Natural killer cell (primary cell): ENCODE results near the gene RASSF7. TPM values are rescaled to one million over a fixed set of nuclear protein-coding genes. Genes with fewer than 3 reads are reported as not detected.

Source experiments
- ATAC-seq, 3 donors: fragments of 150-1000 bp in 2 of 3; fragments of 200-7000 bp in 1 of 3; cut with Tn5 transposase; 1 replicate in 1 of 3; 2 replicates in 2 of 3; pipeline ENCODE4 v1.10.0; 2021; ENCODE audit warnings: mild to moderate bottlenecking in 2 of 3, moderate library complexity in 2 of 3
- DNase-seq, 2 donors: peaks; one replicate each; pipeline versions ENCODE4 v3.0.0 to v3.0.0-alpha.2; 2013 to 2021; ENCODE audit warnings: mixed read lengths in 1 of 2
- H3K27ac ChIP-seq: one replicate; pipeline ENCODE4 v1.5.1; 2013; ENCODE audit warnings: mild to moderate bottlenecking, low read length
- H3K27me3 ChIP-seq: one replicate; pipeline ENCODE4 v1.6.1; 2013; ENCODE audit warnings: low read length; ENCODE audit not compliant: control insufficient read depth, insufficient read depth
- H3K36me3 ChIP-seq: one replicate; pipeline ENCODE4 v1.6.1; 2013; ENCODE audit warnings: low read length; ENCODE audit not compliant: control insufficient read depth, insufficient read depth
- H3K4me1 ChIP-seq: one replicate; pipeline ENCODE4 v1.6.1; 2013; ENCODE audit warnings: low read length; ENCODE audit not compliant: control insufficient read depth, insufficient read depth
- H3K4me3 ChIP-seq: one replicate; pipeline ENCODE4 v1.5.1; 2013; ENCODE audit warnings: low read length
- H3K9me3 ChIP-seq: one replicate; pipeline ENCODE4 v1.6.1; 2013; ENCODE audit warnings: low read length; ENCODE audit not compliant: control insufficient read depth, insufficient read depth
- H3K27ac Mint-ChIP-seq, 2 donors: one replicate each; pipeline ENCODE4 v1.8.0; 2022; ENCODE audit warnings: mild to moderate bottlenecking in 2 of 2, mixed read lengths in 2 of 2, moderate library complexity in 1 of 2
- H3K27me3 Mint-ChIP-seq, 2 donors: one replicate each; pipeline ENCODE4 v1.8.0; 2022; ENCODE audit warnings: low read depth in 2 of 2, mixed read lengths in 2 of 2
- H3K36me3 Mint-ChIP-seq: one replicate; pipeline ENCODE4 v1.8.0; 2022; ENCODE audit warnings: mixed read lengths
- H3K4me1 Mint-ChIP-seq, 2 donors: one replicate each; pipeline ENCODE4 v1.8.0; 2022; ENCODE audit warnings: mixed read lengths in 2 of 2
- H3K4me3 Mint-ChIP-seq: one replicate; pipeline ENCODE4 v1.8.0; 2022; ENCODE audit warnings: mild to moderate bottlenecking, moderate library complexity, mixed read lengths
- H3K9me3 Mint-ChIP-seq, 2 donors: one replicate each; pipeline ENCODE4 v1.8.0; 2022; ENCODE audit warnings: mixed read lengths in 2 of 2
- WGBS: methylation state at CpG from one replicate; pipeline ENCODE4 v1.1.7; 2013; ENCODE audit warnings: missing lambda C conversion rate; ENCODE audit not compliant: insufficient coverage; 5-methylcytosine and 5-hydroxymethylcytosine counted together
- intact Hi-C: fragments of 100-400 bp; cut with micrococcal nuclease; formaldehyde crosslinking; loops from one replicate; pipeline ENCODE4 v1.14.2; 2022
- total RNA-seq, 4 donors: library from RNA; stranded (reverse); fragments of 120-200 nt in 1 of 4; gene quantifications; one replicate each; pipeline versions ENCODE4 v1.2.3 to v1.2.4, GENCODE V29; 2013 to 2022
- TF ChIP-seq, protein P1 (sequence below): fragments of 200-600 bp; IDR thresholded peaks from one replicate; pipeline ENCODE4 v1.8.0; 2022; ENCODE audit warnings: antibody characterized with exemption

RASSF7 gene
- total RNA-seq, 3 donors from 2014 or later (not counting 1 experiment from before 2014, with no cell fraction given) = 19.0 to 21.7 (median 20.0) TPM

GRCh38 chr11:589798-590197 is 29.0 kb downstream of the RASSF7 start:
- TF ChIP-seq, protein P1, sequence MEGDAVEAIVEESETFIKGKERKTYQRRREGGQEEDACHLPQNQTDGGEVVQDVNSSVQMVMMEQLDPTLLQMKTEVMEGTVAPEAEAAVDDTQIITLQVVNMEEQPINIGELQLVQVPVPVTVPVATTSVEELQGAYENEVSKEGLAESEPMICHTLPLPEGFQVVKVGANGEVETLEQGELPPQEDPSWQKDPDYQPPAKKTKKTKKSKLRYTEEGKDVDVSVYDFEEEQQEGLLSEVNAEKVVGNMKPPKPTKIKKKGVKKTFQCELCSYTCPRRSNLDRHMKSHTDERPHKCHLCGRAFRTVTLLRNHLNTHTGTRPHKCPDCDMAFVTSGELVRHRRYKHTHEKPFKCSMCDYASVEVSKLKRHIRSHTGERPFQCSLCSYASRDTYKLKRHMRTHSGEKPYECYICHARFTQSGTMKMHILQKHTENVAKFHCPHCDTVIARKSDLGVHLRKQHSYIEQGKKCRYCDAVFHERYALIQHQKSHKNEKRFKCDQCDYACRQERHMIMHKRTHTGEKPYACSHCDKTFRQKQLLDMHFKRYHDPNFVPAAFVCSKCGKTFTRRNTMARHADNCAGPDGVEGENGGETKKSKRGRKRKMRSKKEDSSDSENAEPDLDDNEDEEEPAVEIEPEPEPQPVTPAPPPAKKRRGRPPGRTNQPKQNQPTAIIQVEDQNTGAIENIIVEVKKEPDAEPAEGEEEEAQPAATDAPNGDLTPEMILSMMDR = no peak
- H3K27me3 ChIP-seq = no peaks in the 10 kb centered on the region
- Mint-ChIP-seq H3K36me3 (peaks cover 8% of the 10 kb centered on the region), H3K27ac (peak overlapping the region in 1 of 2 donors; percentile 31), H3K4me3 (no peak overlapping the region), H3K27me3 (no peaks in the 10 kb centered on the region), H3K4me1 (peaks cover 16 to 33% of the 10 kb centered on the region in 2 donors), H3K9me3 (no peaks in the 10 kb centered on the region)
- DNase-seq = no peak
- ATAC-seq = no peak
- peaks cover 14% of the 10 kb centered on the region for H3K4me1 ChIP-seq
- H3K9me3 ChIP-seq = no peaks in the 10 kb centered on the region
- peaks cover 57% of the 10 kb centered on the region for H3K36me3 ChIP-seq
- intact Hi-C loops = no loop called here
- no peak overlapping the region for H3K27ac ChIP-seq
- 93% methylated on average over 26 of the region's 26 CpGs for WGBS
- H3K4me3 ChIP-seq = no peak overlapping the region

DNA sequence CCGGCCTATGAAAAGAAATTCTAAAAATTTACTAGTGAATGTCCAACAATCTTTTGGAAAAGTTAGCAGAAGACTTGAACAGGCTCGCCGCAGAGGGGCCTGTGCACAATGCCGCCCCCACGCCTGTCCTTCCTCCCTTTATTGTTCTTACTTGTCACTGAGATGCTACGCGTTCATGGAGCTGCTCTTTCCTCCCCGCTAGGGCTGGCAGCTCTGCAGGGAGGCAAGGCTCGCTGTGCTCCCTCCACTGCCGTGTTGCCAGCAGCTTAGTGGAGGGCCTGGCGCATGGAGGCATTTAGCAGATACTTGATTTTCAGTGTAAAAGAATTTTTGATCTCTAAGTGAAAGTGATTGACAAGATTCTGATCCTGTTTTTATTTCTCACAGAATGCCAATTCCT is 30.2 kb downstream of the RASSF7 start:
- Histone ChIP-seq H3K36me3 (peaks cover 64% of the 10 kb centered on the region), H3K27ac (no peak overlapping the region), H3K4me1 (peaks cover 15% of the 10 kb centered on the region), H3K4me3 (no peak overlapping the region), H3K9me3 (no peaks in the 10 kb centered on the region), H3K27me3 (no peaks in the 10 kb centered on the region)
- DNase-seq (no peak), ATAC-seq (no peak)
- no peak overlapping the region for H3K4me3 Mint-ChIP-seq
- intact Hi-C loops = no loop called here
- H3K4me1 Mint-ChIP-seq = peaks cover 16 to 34% of the 10 kb centered on the region in 2 donors
- TF ChIP-seq, protein P1 = no peak
- no peaks in the 10 kb centered on the region for H3K9me3 Mint-ChIP-seq
- H3K27me3 Mint-ChIP-seq = no peaks in the 10 kb centered on the region
- H3K36me3 Mint-ChIP-seq = peaks cover 8% of the 10 kb centered on the region
- H3K27ac Mint-ChIP-seq = no peak overlapping the region
- 81% methylated on average over 11 of the region's 11 CpGs for WGBS

DNA sequence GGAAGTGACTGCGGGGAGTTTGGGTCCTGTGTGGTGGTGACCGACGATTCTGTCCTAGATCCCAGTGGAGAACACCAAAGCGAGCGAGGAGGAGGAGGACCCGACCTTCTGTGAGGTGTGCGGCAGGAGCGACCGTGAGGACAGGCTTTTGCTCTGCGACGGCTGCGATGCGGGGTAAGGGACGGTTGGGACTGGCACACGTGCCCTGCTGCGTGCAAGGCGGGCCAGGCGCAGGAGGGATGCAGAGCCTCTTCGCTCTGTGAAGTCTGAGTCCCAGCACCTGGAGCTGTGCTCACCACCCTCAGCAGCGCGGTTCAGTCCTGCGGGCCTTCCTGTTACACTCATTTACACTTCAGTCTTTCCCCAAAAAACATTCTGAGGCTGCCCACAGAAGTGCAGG is 31.7 kb downstream of the RASSF7 start:
- no peaks in the 10 kb centered on the region for H3K27me3 ChIP-seq
- peaks cover 19% of the 10 kb centered on the region for H3K4me1 ChIP-seq
- Mint-ChIP-seq H3K9me3 (no peaks in the 10 kb centered on the region), H3K27me3 (no peaks in the 10 kb centered on the region), H3K27ac (no peak overlapping the region), H3K36me3 (peaks cover 8% of the 10 kb centered on the region), H3K4me1 (peaks cover 17 to 29% of the 10 kb centered on the region in 2 donors), H3K4me3 (no peak overlapping the region)
- peaks cover 69% of the 10 kb centered on the region for H3K36me3 ChIP-seq
- intact Hi-C loops = no loop called here
- ATAC-seq = no peak
- TF ChIP-seq, protein P1 = no peak
- H3K27ac ChIP-seq = no peak overlapping the region
- H3K4me3 ChIP-seq = no peak overlapping the region
- no peak for DNase-seq
- H3K9me3 ChIP-seq = no peaks in the 10 kb centered on the region
- 98% methylated on average over 22 of the region's 22 CpGs for WGBS

DNA sequence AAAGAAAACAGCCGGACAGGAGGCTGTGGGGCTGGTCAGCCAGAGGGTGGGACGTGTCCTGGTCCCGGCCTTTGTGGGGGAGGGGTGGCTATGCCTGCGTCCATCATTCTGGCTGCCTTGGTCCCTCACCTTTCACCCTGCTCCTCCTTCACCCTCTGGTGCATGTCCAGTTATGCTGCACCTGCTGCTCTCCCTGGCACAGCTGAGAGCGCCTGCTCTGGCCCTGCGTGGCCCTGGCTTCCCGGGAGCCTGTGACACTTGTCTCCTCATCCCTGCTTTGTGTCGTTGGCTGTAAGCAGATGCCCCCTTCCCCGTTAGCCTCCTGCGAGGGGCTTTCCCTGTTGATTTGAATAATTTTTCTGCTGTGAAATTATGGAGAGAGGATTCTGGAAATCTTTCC is 32.1 kb downstream of the RASSF7 start:
- Histone ChIP-seq H3K27ac (no peak overlapping the region), H3K36me3 (peaks cover 71% of the 10 kb centered on the region), H3K27me3 (no peaks in the 10 kb centered on the region), H3K4me3 (no peak overlapping the region), H3K4me1 (peaks cover 15% of the 10 kb centered on the region), H3K9me3 (no peaks in the 10 kb centered on the region)
- WGBS = 96% methylated on average over 10 of the region's 10 CpGs
- no peak for ATAC-seq
- Mint-ChIP-seq H3K27me3 (no peaks in the 10 kb centered on the region), H3K9me3 (no peaks in the 10 kb centered on the region), H3K27ac (no peak overlapping the region), H3K36me3 (peaks cover 8% of the 10 kb centered on the region), H3K4me1 (peaks cover 13 to 25% of the 10 kb centered on the region in 2 donors), H3K4me3 (no peak overlapping the region)
- intact Hi-C loops = no loop called here
- TF ChIP-seq, protein P1 = no peak
- DNase-seq = no peak
